Mesenchymal stem cell (in vitro differentiated cells and primary cell): Measurements from ENCODE around the gene CLDN7.

Experiments
- DNase-seq: peaks from one replicate; pipeline ENCODE4 v3.0.0-alpha.2; 2013
- H2AFZ ChIP-seq: one replicate; pipeline ENCODE4 v1.6.1; 2013; ENCODE audit warnings: low read depth, mild to moderate bottlenecking, control low read depth, inconsistent platforms, low read length, moderate library complexity
- H2AK5ac ChIP-seq: 2 replicates; pipeline ENCODE4 v1.6.1; 2013; ENCODE audit warnings: low read length, moderate library complexity, mild to moderate bottlenecking, inconsistent platforms; ENCODE audit not compliant: severe bottlenecking
- H2BK120ac ChIP-seq: one replicate; pipeline ENCODE4 v1.6.1; 2013; ENCODE audit warnings: low read depth, mild to moderate bottlenecking, inconsistent platforms, low read length, moderate library complexity
- H2BK12ac ChIP-seq, 2 experiments: one replicate each; pipeline ENCODE4 v1.6.1; 2013; ENCODE audit warnings: inconsistent platforms in 2 of 2, low read length in 2 of 2, mild to moderate bottlenecking in 2 of 2, moderate library complexity in 2 of 2, control low read depth in 1 of 2
- H2BK15ac ChIP-seq: one replicate; pipeline ENCODE4 v1.6.1; 2013; ENCODE audit warnings: mild to moderate bottlenecking, low read depth, inconsistent platforms; ENCODE audit not compliant: poor library complexity, severe bottlenecking
- H2BK5ac ChIP-seq: 2 replicates; pipeline ENCODE4 v1.6.1; 2013; ENCODE audit warnings: low read depth, mild to moderate bottlenecking, low read length, control low read depth, inconsistent platforms; ENCODE audit not compliant: poor library complexity, severe bottlenecking
- H3K14ac ChIP-seq, 2 experiments: one replicate each; pipeline ENCODE4 v1.6.1; 2013; ENCODE audit warnings: inconsistent platforms in 2 of 2, low read length in 2 of 2, control low read depth in 1 of 2, mild to moderate bottlenecking in 1 of 2, moderate library complexity in 1 of 2
- H3K18ac ChIP-seq, 2 experiments: one replicate each; pipeline ENCODE4 v1.6.1; 2013; ENCODE audit warnings: inconsistent platforms in 2 of 2, low read length in 2 of 2, control low read depth in 1 of 2, low read depth in 1 of 2, mild to moderate bottlenecking in 1 of 2
- H3K23ac ChIP-seq, 2 experiments: one replicate each; pipeline ENCODE4 v1.6.1; 2013; ENCODE audit warnings: inconsistent platforms in 2 of 2, low read length in 2 of 2, mild to moderate bottlenecking in 2 of 2, moderate library complexity in 2 of 2, control low read depth in 1 of 2
- H3K27ac ChIP-seq: 2 replicates; pipeline ENCODE4 v1.5.1; 2013; ENCODE audit warnings: mild to moderate bottlenecking, moderate library complexity, low read length, control low read depth, inconsistent platforms; ENCODE audit not compliant: poor library complexity, severe bottlenecking
- H3K27me3 ChIP-seq, 2 experiments: 2 replicates each; pipeline versions ENCODE4 v1.6.1 to v1.7.0; 2013; ENCODE audit warnings: low read length in 2 of 2, mild to moderate bottlenecking in 2 of 2, moderate library complexity in 2 of 2, control low read depth in 1 of 2, inconsistent platforms in 1 of 2; ENCODE audit not compliant: control insufficient read depth in 1 of 2, insufficient read depth in 1 of 2
- H3K36me3 ChIP-seq, 2 experiments: 2 replicates each; pipeline versions ENCODE4 v1.6.1 to v1.7.0; 2013; ENCODE audit warnings: low read length in 2 of 2, control low read depth in 1 of 2, inconsistent platforms in 1 of 2, low read depth in 1 of 2, mild to moderate bottlenecking in 1 of 2; ENCODE audit not compliant: insufficient read depth in 2 of 2, control insufficient read depth in 1 of 2
- H3K4ac ChIP-seq, 2 experiments: one replicate each; pipeline ENCODE4 v1.6.1; 2013; ENCODE audit warnings: inconsistent platforms in 2 of 2, low read length in 2 of 2, mild to moderate bottlenecking in 2 of 2, moderate library complexity in 2 of 2, control low read depth in 1 of 2, low read depth in 1 of 2
- H3K4me1 ChIP-seq: 2 replicates; pipeline ENCODE4 v1.6.1; 2013; ENCODE audit warnings: low read depth, low read length, control low read depth; ENCODE audit not compliant: control insufficient read depth, insufficient read depth
- H3K4me2 ChIP-seq: 2 replicates; pipeline ENCODE4 v1.6.1; 2013; ENCODE audit warnings: low read length, mild to moderate bottlenecking, inconsistent platforms; ENCODE audit not compliant: poor library complexity, severe bottlenecking
- H3K4me3 ChIP-seq, 2 experiments: 2 replicates each; pipeline versions ENCODE4 v1.5.1 to v1.7.0; 2013; ENCODE audit warnings: low read length in 2 of 2, mild to moderate bottlenecking in 2 of 2, control low read depth in 1 of 2, low read depth in 1 of 2; ENCODE audit not compliant: insufficient read depth in 1 of 2
- H3K79me1 ChIP-seq: replicated peaks from 2 replicates; pipeline ENCODE4 v1.6.1; 2013; ENCODE audit warnings: mild to moderate bottlenecking, control low read depth, low read length, inconsistent platforms; ENCODE audit not compliant: poor library complexity, severe bottlenecking
- H3K9ac ChIP-seq: 2 replicates; pipeline ENCODE4 v1.7.0; 2013; ENCODE audit warnings: mild to moderate bottlenecking, low read length, moderate library complexity
- H3K9me3 ChIP-seq: 2 replicates; pipeline ENCODE4 v1.7.0; 2013; ENCODE audit warnings: mild to moderate bottlenecking, low read length; ENCODE audit not compliant: control insufficient read depth
- H4K8ac ChIP-seq: one replicate; pipeline ENCODE4 v1.6.1; 2013; ENCODE audit warnings: inconsistent platforms, mild to moderate bottlenecking, low read length, moderate library complexity
- H4K91ac ChIP-seq: one replicate; pipeline ENCODE4 v1.6.1; 2013; ENCODE audit warnings: mild to moderate bottlenecking, low read length, inconsistent platforms
- WGBS: methylation state at CpG from one replicate; pipeline ENCODE4 v1.1.7; 2013; ENCODE audit warnings: mixed read lengths; 5-methylcytosine and 5-hydroxymethylcytosine counted together

Gene CLDN7

DNA sequence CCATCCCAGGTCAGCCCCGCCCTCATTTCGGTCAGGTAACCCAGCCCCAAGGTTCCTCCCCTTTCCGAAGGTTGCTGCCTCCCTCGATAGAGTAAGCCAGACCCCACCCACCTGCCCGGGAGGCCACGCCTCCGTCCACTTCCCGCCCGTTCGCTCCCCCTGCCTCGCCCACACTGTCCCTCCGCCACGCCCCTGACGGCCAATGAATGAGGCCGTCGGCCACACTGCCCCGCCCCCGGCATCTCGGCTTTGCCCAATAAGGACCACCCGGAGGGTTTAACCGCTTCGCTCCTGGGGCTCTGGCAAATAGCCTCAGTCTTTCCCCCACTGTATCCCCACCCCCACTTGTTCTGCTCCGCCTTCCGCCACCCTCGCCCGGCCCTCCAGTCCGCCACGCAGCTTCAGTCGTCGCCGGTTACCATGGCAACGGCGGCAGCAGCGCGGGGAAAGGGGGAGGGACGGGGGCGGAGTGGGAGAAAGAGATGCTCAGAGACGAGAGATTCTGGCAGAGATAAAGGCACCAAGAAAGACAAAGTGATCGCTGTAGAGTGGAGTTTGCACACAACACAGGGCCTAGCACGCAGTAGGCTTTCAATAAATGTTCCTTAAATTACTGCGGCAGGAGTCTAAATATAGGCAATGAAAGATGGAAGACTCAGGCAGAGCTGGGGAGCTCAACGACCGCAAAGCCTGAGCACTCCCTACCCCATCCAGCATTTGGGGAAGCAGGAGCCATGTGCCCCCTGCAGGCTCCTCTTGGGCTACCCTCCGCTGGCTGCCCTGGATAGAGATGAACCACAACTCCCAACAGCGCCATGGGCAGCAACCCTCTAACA, 47.8 kb downstream of the CLDN7 start:
- Histone ChIP-seq H3K27me3 (no peaks in the 10 kb centered on the region), H3K4me2 (peak overlapping the region; percentile 84), H3K4ac (no peak overlapping the region), H2AK5ac (no peak overlapping the region), H3K18ac (peak overlapping the region; percentile 26 to 42), H2AFZ (no peak overlapping the region), H3K9me3 (no peaks in the 10 kb centered on the region), H2BK120ac (no peak overlapping the region), H2BK5ac (no peak overlapping the region), H3K4me1 (peaks cover 40% of the 10 kb centered on the region), H3K4me3 (peak overlapping the region; percentile 51 to 82), H3K27ac (peak overlapping the region; percentile 45), H3K9ac (peak overlapping the region; percentile 89), H2BK15ac (no peak overlapping the region), H3K36me3 (peaks cover 1 to 3% of the 10 kb centered on the region in 2 experiments), H2BK12ac (no peak overlapping the region), H4K91ac (no peak overlapping the region), H3K79me1 (peaks cover 23% of the 10 kb centered on the region), H3K23ac (no peak overlapping the region), H4K8ac (no peak overlapping the region), H3K14ac (no peak overlapping the region)
- peak; percentile 98 for DNase-seq
- under 1% methylated on average over 45 of the region's 45 CpGs for WGBS

- H3K27me3 ChIP-seq: no peaks in the 10 kb centered on the region
- peak; percentile 95 for DNase-seq
- peaks cover 22% of the 10 kb centered on the region for H3K79me1 ChIP-seq
- H2AFZ ChIP-seq: no peak overlapping the region
- H2BK5ac ChIP-seq: no peak overlapping the region
- no peak overlapping the region for H4K8ac ChIP-seq
- peak overlapping the region in 1 of 2 experiments; percentile 42 for H3K18ac ChIP-seq
- H3K23ac ChIP-seq: no peak overlapping the region
- H3K9ac ChIP-seq: peak overlapping the region; percentile 89
- H2BK12ac ChIP-seq: no peak overlapping the region
- peaks cover 3 to 7% of the 10 kb centered on the region in 2 experiments for H3K36me3 ChIP-seq
- H3K9me3 ChIP-seq: no peaks in the 10 kb centered on the region
- no peak overlapping the region for H3K4ac ChIP-seq
- peaks cover 35% of the 10 kb centered on the region for H3K4me1 ChIP-seq
- no peak overlapping the region for H2AK5ac ChIP-seq
- H3K4me2 ChIP-seq: peak overlapping the region; percentile 84
- H2BK15ac ChIP-seq: no peak overlapping the region
- no peak overlapping the region for H4K91ac ChIP-seq
- H3K4me3 ChIP-seq: peak overlapping the region; percentile 41 to 82
- H3K27ac ChIP-seq: no peak overlapping the region
- H3K14ac ChIP-seq: no peak overlapping the region
- no peak overlapping the region for H2BK120ac ChIP-seq
- 7% methylated on average over 13 of the region's 15 CpGs for WGBS
Measured at GRCh38 chr17:7213895-7214299, 48.4 kb downstream of the CLDN7 start.

GRCh38 chr17:7211491-7212273, 50.6 kb downstream of the CLDN7 start:
- no peak overlapping the region for H3K18ac ChIP-seq
- no peak overlapping the region for H3K27ac ChIP-seq
- H3K27me3 ChIP-seq: no peaks in the 10 kb centered on the region
- no peak overlapping the region for H2BK120ac ChIP-seq
- H3K23ac ChIP-seq: no peak overlapping the region
- H3K79me1 ChIP-seq: peaks cover 32% of the 10 kb centered on the region
- peak overlapping the region in 1 of 2 experiments; percentile 35 for H2BK12ac ChIP-seq
- H2BK5ac ChIP-seq: no peak overlapping the region
- H3K9ac ChIP-seq: peak overlapping the region; percentile 73
- DNase-seq: no peak
- H4K8ac ChIP-seq: no peak overlapping the region
- no peak overlapping the region for H3K14ac ChIP-seq
- no peak overlapping the region for H2AFZ ChIP-seq
- H3K4me2 ChIP-seq: no peak overlapping the region
- H3K9me3 ChIP-seq: no peaks in the 10 kb centered on the region
- peaks cover 3 to 27% of the 10 kb centered on the region in 2 experiments for H3K36me3 ChIP-seq
- peaks cover 30% of the 10 kb centered on the region for H3K4me1 ChIP-seq
- H2BK15ac ChIP-seq: no peak overlapping the region
- 36% methylated on average over 24 of the region's 37 CpGs for WGBS
- H4K91ac ChIP-seq: no peak overlapping the region
- no peak overlapping the region for H3K4ac ChIP-seq
- no peak overlapping the region for H2AK5ac ChIP-seq
- H3K4me3 ChIP-seq: no peak overlapping the region
